Stimulated activated memory B cell treated with anti-CD40 and anti-IgM and Interleukin-4, amounts not matched to agents 10 μg/mL and 1 μg/mL and 100 μg/mL, for 72 hours (primary cell): ENCODE results near the gene ZNF362.

Experiments used
- ATAC-seq: fragments of 150-1000 bp; cut with Tn5 transposase; 2 replicates; pipeline ENCODE4 v1.10.0; 2021
- H3K27ac Mint-ChIP-seq: one replicate; pipeline ENCODE4 v1.8.0; 2022; ENCODE audit warnings: mild to moderate bottlenecking, mixed read lengths
- H3K27me3 Mint-ChIP-seq: one replicate; pipeline ENCODE4 v1.8.0; 2022; ENCODE audit warnings: mixed read lengths
- H3K36me3 Mint-ChIP-seq: one replicate; pipeline ENCODE4 v1.8.0; 2022; ENCODE audit warnings: mixed read lengths
- H3K4me1 Mint-ChIP-seq: one replicate; pipeline ENCODE4 v1.8.0; 2022; ENCODE audit warnings: mixed read lengths
- H3K4me3 Mint-ChIP-seq: one replicate; pipeline ENCODE4 v1.8.0; 2022; ENCODE audit warnings: mild to moderate bottlenecking, moderate library complexity, mixed read lengths
- H3K9me3 Mint-ChIP-seq: one replicate; pipeline ENCODE4 v1.8.0; 2022; ENCODE audit warnings: mixed read lengths

Gene ZNF362

DNA sequence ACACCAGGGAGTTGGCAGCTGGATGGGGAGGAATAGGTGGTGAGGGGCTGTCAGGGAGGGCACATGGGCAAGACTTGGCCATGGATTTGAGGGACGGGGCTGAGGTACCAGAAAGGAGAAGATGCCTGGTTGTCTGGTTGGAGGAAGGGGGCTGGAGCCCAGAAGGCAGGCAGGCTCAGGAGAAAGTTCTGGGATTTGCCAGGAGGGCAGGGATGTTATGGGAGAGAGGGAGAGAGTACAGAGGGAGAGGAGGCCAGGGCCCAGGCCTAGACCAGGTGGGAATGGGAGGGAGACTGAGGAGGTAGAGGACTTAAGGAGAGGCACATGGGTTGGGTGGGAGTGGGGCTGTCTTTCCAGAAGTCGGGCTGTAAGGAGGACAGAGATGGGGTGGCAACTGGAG is 60.3 kb downstream of the ZNF362 start:
- no peak for ATAC-seq
- H3K9me3 Mint-ChIP-seq: no peaks in the 10 kb centered on the region
- H3K36me3 Mint-ChIP-seq: no peaks in the 10 kb centered on the region
- no peaks in the 10 kb centered on the region for H3K4me1 Mint-ChIP-seq
- peaks cover 51% of the 10 kb centered on the region for H3K27me3 Mint-ChIP-seq
- H3K27ac Mint-ChIP-seq: no peak overlapping the region
- H3K4me3 Mint-ChIP-seq: no peak overlapping the region

DNA sequence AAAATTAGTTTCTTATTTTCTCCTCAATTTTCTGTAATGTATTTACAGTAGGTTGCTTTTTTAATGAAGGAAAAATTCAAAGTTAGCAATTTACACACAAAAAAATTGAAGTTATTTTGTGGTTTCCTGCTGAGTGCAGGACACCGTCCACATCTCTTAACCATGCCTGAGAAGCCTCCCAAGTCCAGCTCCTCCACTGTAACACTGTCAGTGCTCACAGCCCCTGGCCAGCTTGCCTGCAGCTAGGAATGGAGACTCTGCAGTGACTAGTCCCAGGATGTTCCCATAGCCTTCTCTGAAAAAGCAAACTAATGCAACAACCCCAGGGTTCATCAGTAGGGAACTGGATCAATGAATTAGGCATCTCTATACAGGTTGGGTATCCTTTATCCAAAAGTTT is 61.1 kb downstream of the ZNF362 start:
- no peaks in the 10 kb centered on the region for H3K9me3 Mint-ChIP-seq
- no peak for ATAC-seq
- H3K4me3 Mint-ChIP-seq: no peak overlapping the region
- no peaks in the 10 kb centered on the region for H3K36me3 Mint-ChIP-seq
- peaks cover 43% of the 10 kb centered on the region for H3K27me3 Mint-ChIP-seq
- H3K4me1 Mint-ChIP-seq: no peaks in the 10 kb centered on the region
- no peak overlapping the region for H3K27ac Mint-ChIP-seq

DNA sequence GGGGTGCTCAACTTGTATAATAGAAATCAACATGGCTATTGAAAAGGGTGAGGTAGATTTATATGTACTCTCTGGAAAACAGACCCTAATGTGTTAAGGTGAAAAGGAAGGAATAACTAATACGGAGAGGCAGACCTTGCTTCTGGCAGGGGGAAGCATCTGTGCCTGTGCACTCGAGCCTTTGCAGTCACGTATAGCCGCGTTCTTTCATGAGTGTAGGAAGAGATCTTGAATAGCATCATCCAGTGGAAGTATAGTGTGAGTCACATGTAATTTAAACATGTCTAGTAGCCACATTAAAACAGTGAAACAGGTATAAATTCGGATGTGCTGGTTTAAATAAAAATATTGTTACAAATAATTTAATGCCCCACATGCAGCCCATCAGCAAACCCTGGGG is 61.7 kb downstream of the ZNF362 start:
- Mint-ChIP-seq H3K4me3 (no peak overlapping the region), H3K27me3 (peaks cover 38% of the 10 kb centered on the region), H3K36me3 (peaks cover under 1% of the 10 kb centered on the region), H3K9me3 (no peaks in the 10 kb centered on the region), H3K27ac (no peak overlapping the region), H3K4me1 (no peaks in the 10 kb centered on the region)
- ATAC-seq: no peak

DNA sequence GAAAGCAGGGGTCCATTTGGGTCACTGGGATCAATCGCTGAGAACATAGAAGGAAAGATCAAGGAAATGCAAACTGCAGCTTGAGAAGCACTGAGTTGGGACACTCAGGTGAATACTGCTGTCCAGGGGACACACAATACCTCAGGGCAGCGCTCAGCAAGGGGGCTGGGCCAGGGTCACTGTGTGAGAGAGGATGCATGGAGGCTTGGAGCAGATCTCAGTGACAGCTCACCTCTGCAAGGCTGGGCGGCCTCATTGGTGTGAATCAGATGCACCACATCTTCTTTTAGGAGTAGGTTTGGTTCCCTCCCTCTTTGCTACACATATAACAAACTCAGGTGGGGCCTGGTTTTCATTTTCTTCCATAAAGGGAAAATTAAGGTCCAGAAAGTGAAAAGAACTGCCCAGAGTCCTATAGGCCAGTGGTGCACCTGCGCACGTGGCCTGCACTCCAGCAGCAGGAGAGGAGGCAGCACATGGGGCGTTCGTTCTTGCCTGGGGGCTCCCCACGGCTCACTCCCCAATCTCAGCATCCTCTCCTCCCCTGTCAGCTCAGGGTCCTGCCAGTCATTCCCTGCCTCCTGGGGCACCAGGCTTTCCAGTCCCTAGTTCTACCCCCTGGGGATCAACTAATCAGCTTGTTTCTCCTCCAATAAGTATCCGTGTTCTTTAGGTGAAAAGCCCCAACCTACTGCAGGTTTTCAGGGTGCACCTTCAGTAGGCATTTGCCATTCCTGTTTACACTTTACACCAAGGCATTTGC is 63.1 kb downstream of the ZNF362 start:
- H3K9me3 Mint-ChIP-seq: no peaks in the 10 kb centered on the region
- ATAC-seq: no peak
- no peak overlapping the region for H3K27ac Mint-ChIP-seq
- peaks cover 30% of the 10 kb centered on the region for H3K27me3 Mint-ChIP-seq
- no peaks in the 10 kb centered on the region for H3K4me1 Mint-ChIP-seq
- peaks cover 15% of the 10 kb centered on the region for H3K36me3 Mint-ChIP-seq
- no peak overlapping the region for H3K4me3 Mint-ChIP-seq

DNA sequence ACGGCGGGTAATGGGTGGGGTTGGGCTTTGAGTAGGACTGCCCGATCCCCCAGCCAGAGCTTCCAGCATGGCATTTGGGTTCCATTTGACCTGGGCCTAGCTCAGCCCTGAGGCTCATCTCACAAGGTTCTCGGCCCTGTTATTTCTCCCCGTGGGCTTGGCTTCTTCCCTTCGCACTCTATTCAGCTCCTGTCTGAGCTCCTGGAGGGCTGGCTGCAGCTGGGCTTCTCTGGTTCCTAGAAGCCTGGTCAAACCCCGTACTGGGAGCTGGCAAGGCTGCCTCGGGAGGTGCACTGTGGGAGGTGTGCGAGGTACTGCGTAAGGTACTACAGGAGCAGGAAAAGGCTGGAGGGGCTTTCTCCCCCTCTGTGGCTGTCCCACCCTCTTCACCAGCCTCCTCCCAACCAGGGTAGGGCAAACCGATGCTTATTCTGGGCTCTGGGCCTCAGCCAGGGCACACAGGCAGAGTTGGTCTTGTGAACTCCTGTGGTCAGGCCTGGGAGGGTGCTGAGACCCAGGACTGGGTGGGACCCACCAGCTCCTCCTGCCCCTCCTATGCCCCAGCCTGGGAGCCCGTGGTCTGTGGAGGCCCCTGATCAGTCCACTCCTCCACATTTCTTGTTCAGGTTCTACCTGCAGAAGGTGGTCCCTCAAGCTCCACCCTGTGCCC is 63.8 kb downstream of the ZNF362 start:
- Mint-ChIP-seq H3K4me1 (no peaks in the 10 kb centered on the region), H3K9me3 (no peaks in the 10 kb centered on the region)
- ATAC-seq: no peak

DNA sequence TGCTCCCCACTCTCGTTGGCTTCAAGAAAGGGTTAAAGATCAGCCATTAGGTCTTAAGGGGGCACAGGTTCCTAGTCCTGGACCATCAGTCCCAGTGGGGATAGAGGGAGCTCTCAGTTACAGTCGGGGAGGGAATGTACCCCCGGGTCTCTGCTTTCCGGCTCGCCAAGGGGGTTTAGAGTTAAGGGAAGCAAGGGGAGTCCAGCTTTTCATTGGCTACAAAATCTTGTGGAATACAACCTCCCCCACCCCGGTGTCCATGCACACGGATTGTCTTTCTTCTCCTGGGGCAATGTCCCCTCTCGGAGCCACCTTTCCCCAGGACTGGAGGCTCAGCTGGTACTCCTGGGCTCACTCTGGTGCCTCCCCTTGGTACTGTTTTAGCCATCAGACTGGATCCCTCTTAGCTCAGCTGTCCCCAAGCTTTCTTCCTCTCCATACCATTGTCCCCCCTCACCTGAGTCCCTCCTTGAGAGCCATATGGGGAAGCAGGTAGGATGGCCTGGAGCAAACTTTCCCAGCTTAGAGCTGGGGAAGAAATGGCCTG is 64.4 kb downstream of the ZNF362 start, which contains the start of gene A3GALT2:
Gene A3GALT2 (minus strand): TSS at position 480 of the 547 bp plus-strand sequence. CDS start 0 bp downstream, at position 480.
- no peaks in the 10 kb centered on the region for H3K9me3 Mint-ChIP-seq
- no peaks in the 10 kb centered on the region for H3K4me1 Mint-ChIP-seq
- no peak within 1 kb of the TSS for H3K4me3 Mint-ChIP-seq
- H3K27ac Mint-ChIP-seq: no peak within 1 kb of the TSS
- H3K27me3 Mint-ChIP-seq: peaks cover 22% of the 10 kb centered on the region
- no peak for ATAC-seq
- peaks cover 28% of the 10 kb centered on the region for H3K36me3 Mint-ChIP-seq

More for the DNA sequence above, 63.8 kb downstream of the ZNF362 start:
- H3K36me3 Mint-ChIP-seq: peaks cover 22% of the 10 kb centered on the region
- no peak overlapping the region for H3K4me3 Mint-ChIP-seq
- H3K27me3 Mint-ChIP-seq: peaks cover 24% of the 10 kb centered on the region
- H3K27ac Mint-ChIP-seq: no peak overlapping the region

DNA sequence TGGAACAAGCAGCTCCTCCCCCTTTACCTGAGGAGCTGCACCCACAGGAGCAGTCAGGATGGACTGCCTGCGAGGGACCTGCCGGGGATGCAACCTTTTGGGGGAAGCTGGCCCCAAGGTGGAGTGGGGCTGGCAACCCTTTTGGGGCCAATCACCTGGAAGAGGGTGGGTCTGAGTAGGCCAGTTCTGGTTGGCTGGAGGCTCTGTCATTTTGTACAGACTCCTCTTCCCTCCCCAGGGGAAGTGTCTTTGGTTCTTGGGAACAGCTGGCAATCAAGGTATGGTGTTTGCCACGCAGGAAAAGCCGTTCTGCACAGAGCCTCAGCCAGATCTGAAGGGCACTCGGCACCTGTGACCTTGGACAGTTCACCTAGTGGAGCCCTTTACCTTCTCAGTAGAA is 64.9 kb downstream of the ZNF362 start:
- Mint-ChIP-seq H3K27ac (no peak overlapping the region), H3K36me3 (peaks cover 33% of the 10 kb centered on the region), H3K4me1 (no peaks in the 10 kb centered on the region), H3K9me3 (no peaks in the 10 kb centered on the region), H3K4me3 (no peak overlapping the region), H3K27me3 (peaks cover 17% of the 10 kb centered on the region)
- ATAC-seq: no peak

DNA sequence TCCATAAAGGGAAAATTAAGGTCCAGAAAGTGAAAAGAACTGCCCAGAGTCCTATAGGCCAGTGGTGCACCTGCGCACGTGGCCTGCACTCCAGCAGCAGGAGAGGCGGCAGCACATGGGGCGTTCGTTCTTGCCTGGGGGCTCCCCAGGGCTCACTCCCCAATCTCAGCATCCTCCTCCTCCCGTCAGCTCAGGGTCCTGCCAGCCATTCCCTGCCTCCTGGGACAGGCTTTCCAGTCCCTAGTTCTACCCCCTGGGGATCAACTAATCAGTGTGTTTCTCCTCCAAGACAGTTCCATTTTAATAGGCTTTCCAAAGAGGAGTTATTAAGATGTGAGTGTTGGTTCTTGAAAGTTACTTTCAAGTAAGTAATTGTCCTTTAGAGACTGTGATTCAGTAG is 65.8 kb downstream of the ZNF362 start:
- no peaks in the 10 kb centered on the region for H3K9me3 Mint-ChIP-seq
- no peak for ATAC-seq
- no peaks in the 10 kb centered on the region for H3K4me1 Mint-ChIP-seq
- H3K4me3 Mint-ChIP-seq: no peak overlapping the region
- H3K27ac Mint-ChIP-seq: no peak overlapping the region
- H3K27me3 Mint-ChIP-seq: peaks cover 12% of the 10 kb centered on the region
- peaks cover 40% of the 10 kb centered on the region for H3K36me3 Mint-ChIP-seq

DNA sequence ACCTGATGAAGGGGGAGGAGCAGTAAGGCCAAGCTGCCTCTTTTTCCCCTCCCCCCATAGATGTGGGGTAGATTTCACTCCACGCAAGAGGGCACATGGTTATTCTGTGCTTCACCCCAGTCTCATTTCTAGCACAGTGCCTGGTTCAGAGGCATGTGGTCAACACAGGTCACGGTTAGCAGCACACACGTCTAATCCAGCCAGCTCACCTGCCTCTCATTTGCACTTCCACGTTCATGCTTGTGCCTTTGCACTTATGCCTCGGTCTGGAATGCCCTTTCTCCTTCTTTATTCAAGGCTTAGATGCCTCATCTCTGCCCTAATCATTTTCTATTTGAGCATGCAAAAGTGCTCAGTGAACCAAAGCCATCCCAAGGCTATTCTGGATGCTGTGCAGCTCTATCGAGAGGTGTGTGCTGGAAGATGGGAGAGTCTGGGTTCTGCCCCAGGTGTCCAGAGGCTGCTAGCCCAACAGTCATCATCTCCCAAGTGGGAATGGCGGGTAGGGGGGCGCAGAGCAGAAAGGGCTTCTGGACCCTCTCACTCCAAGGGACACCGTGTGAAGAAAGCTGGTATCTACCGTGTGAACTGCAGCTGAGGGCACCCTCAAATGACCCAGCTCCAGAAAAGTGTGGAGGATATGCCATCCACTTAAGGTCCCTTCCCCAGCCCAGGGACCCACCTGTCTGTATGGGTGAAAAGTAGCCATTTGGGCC is 66.7 kb downstream of the ZNF362 start:
- Mint-ChIP-seq H3K9me3 (no peaks in the 10 kb centered on the region), H3K36me3 (peaks cover 40% of the 10 kb centered on the region), H3K27ac (no peak overlapping the region), H3K4me3 (no peak overlapping the region), H3K4me1 (no peaks in the 10 kb centered on the region), H3K27me3 (peaks cover 12% of the 10 kb centered on the region)
- no peak for ATAC-seq

DNA sequence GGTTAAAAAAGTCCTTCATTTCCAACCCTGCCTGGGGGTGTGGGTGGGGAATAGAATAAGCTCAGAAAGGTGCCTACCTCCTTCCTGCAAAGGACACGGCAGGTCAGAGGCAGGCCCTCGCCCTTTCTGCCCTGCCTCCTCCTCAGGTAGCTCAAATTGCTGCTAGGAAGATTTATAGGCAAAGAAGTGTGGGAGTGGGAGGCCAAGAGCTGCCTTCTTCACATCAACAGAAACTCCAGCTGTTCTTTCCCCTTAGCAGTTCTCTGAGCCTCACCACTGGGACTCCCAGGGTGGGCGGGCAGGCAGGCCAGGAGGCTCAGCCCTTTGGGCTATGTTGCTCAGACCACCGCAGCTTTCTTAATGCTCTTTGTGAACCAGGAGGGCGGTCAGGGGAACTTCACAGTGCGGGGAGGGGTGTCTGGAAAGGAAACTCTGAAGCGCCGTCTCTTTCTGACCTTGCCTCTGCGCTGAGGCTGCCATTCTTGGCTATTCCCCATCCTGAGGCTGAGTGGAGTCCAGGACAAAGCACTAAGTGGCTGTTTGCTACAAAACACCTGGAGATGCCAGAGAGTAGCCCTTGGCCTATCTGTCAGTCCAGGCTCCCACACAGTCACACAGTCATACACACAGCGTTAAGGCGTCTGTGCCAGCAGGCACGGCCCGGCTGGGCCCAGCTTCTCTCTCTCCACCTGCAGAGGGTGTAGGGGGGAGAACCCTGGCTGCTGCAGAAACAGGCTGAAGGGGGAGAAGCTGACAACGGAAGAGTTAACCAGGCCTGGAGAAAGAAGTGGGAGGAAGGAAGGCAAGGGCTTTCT is 67.6 kb downstream of the ZNF362 start:
- H3K4me1 Mint-ChIP-seq: no peaks in the 10 kb centered on the region
- no peak overlapping the region for H3K4me3 Mint-ChIP-seq
- H3K9me3 Mint-ChIP-seq: no peaks in the 10 kb centered on the region
- no peak for ATAC-seq
- peaks cover 3% of the 10 kb centered on the region for H3K27me3 Mint-ChIP-seq
- peaks cover 48% of the 10 kb centered on the region for H3K36me3 Mint-ChIP-seq
- no peak overlapping the region for H3K27ac Mint-ChIP-seq

DNA sequence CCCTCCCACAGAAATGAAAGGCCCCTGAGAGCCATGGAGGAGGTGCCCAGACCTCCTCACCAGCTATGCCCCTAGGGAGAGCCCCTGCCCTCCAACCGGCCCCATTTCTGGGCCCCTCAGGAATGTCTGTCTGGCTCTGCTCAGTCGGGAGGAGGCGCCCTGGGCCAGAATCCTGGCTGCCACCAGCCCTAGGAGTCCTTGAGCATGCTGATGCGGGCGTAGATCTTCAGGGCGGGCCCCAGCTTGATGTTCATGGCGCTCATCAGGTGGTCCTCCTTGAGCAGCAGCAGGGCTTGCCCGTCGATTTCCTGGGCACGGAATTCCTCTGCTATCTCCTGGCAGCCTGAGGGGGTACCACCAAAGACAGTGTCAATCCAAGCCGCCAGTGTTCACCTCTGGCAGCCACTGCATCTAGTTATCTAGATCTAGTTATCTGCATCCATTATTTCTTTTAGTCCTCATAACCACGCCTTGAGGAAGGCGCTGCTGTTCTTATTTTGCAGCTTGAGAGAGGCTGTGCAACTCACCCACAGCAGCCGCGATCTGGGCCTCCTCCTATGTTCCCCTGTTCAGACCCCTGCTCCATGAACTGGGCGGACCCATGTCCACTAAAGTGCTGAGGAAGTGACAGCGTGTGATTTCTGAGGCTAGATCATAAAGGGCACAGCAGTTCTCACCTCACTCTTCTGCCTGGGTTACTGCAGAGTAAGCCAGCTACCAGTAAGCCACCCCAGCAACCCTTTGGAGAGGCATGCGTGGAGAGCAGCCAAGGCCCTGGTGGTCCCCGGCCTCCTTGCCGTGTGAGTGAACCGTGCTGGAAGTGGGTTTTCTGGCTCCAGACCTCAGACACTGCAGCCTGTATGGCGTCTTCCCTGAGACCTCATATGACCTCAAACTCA is 68.6 kb downstream of the ZNF362 start:
- H3K4me1 Mint-ChIP-seq: no peaks in the 10 kb centered on the region
- H3K27me3 Mint-ChIP-seq: no peaks in the 10 kb centered on the region
- ATAC-seq: no peak
- no peak overlapping the region for H3K4me3 Mint-ChIP-seq
- H3K27ac Mint-ChIP-seq: no peak overlapping the region
- peaks cover 58% of the 10 kb centered on the region for H3K36me3 Mint-ChIP-seq
- H3K9me3 Mint-ChIP-seq: no peaks in the 10 kb centered on the region

DNA sequence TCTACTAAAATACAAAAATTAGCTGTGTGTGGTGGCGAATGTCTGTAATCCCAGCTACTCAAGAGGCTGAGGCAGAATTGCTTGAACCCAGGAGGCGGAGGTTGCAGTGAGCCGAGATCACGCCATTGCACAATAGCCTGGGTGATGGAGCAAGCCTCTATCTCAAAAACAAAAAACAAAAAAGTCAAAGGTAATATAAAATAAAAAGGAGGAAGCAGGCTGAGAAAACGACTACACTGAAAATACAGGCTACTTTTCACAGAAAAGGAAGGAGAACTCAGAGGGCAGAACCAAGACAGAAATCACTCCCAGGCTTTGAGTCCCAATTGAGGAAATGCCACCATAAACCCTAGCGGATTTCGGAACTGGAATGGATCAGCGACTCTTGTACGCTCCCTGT is 70.5 kb downstream of the ZNF362 start:
- Mint-ChIP-seq H3K27me3 (no peaks in the 10 kb centered on the region), H3K9me3 (no peaks in the 10 kb centered on the region), H3K27ac (no peak overlapping the region), H3K36me3 (peaks cover 75% of the 10 kb centered on the region), H3K4me3 (no peak overlapping the region), H3K4me1 (peaks cover 5% of the 10 kb centered on the region)
- ATAC-seq: no peak

DNA sequence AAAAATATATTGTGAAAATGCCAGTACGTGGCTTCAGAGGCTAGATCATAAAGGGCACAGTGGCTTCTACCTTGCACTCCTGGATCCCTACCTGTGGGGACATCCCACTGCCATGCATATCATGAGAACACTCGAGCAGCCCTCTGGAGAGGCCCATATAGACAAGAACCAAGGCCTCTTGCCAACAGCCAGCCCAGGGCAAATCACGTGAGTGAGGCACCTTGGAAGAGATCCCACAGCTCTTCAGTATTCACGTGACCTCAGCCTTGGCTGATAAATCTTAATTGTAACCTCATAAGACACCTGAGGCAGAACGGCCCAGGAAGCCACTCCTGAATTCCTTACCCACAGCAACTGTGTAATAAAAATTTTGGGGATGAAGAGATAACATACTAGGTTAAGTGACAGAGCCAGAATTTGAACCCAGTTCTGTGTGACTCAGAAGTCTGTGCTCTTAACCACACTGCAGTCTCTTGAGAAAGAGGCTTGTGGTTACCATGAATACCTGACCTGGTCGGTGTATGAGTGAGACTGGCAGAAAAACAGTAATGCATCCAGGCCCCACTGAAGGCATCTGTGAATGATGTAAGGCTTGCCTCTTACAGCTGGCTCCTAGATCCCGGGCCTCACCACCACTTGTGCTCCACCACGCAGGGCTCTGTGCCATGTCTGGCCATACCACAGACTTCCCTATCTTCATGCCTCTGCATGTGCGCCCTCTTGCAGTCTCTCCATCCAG is 71.5 kb downstream of the ZNF362 start:
- Mint-ChIP-seq H3K4me1 (peaks cover 13% of the 10 kb centered on the region), H3K36me3 (peaks cover 85% of the 10 kb centered on the region), H3K27me3 (no peaks in the 10 kb centered on the region), H3K9me3 (no peaks in the 10 kb centered on the region), H3K4me3 (no peak overlapping the region), H3K27ac (no peak overlapping the region)
- no peak for ATAC-seq
